ENCODE data around the gene ATP11A. TPM values are rescaled to one million over a fixed set of nuclear protein-coding genes. Genes with fewer than 3 reads are reported as not detected.
"Not testable (repeated sequence)": the region's sequence is repeated elsewhere in the genome, so short reads cannot be mapped to it uniquely, and the experiment has no call there.

Gene ATP11A
- total RNA-seq, 1 donor from 2014 or later: 11.5 TPM

GRCh38 chr13:112859128-112859816 lies 169.4 kb downstream of the ATP11A start:
- Histone ChIP-seq H3K27ac (ENCODE audit: low read depth, low read length) (no peak overlapping the region), H3K9ac (ENCODE audit: low read depth in 1 of 3, low read length in 3 of 3) (no peak overlapping the region), H3K4me1 (ENCODE audit: control insufficient read depth in 3 of 3, insufficient read depth in 3 of 3, low read length in 3 of 3) (peaks cover 0 to 4% (median 0%) of the 10 kb centered on the region in 3 donors), H3K27me3 (ENCODE audit: control insufficient read depth in 3 of 3, insufficient read depth in 3 of 3, low read length in 3 of 3) (no peaks in the 10 kb centered on the region), H3K4me3 (ENCODE audit: low read length in 3 of 3) (no peak overlapping the region), H3K9me3 (ENCODE audit: control insufficient read depth in 3 of 3, low read length in 3 of 3) (no peaks in the 10 kb centered on the region), H3K36me3 (ENCODE audit: control insufficient read depth in 3 of 3, insufficient read depth in 3 of 3, low read length in 3 of 3) (peaks cover 42 to 57% (median 54%) of the 10 kb centered on the region in 3 donors)

- peaks cover 0 to 4% (median 0%) of the 10 kb centered on the region in 3 donors for H3K4me1 ChIP-seq (ENCODE audit: control insufficient read depth in 3 of 3, insufficient read depth in 3 of 3, low read length in 3 of 3)
- no peaks in the 10 kb centered on the region for H3K27me3 ChIP-seq (ENCODE audit: control insufficient read depth in 3 of 3, insufficient read depth in 3 of 3, low read length in 3 of 3)
- H3K36me3 ChIP-seq (ENCODE audit: control insufficient read depth in 3 of 3, insufficient read depth in 3 of 3, low read length in 3 of 3): peaks cover 37 to 54% (median 51%) of the 10 kb centered on the region in 3 donors
- no peak overlapping the region for H3K27ac ChIP-seq (ENCODE audit: low read depth, low read length)
- no peak overlapping the region for H3K4me3 ChIP-seq (ENCODE audit: low read length in 3 of 3)
- no peaks in the 10 kb centered on the region for H3K9me3 ChIP-seq (ENCODE audit: control insufficient read depth in 3 of 3, low read length in 3 of 3)
- H3K9ac ChIP-seq (ENCODE audit: low read depth in 1 of 3, low read length in 3 of 3): no peak overlapping the region
Measured at GRCh38 chr13:112859817-112860190, 170.0 kb downstream of the ATP11A start.

- no peak overlapping the region for H3K27ac ChIP-seq (ENCODE audit: low read depth, low read length)
- H3K36me3 ChIP-seq (ENCODE audit: control insufficient read depth in 3 of 3, insufficient read depth in 3 of 3, low read length in 3 of 3): peaks cover 36 to 38% (median 37%) of the 10 kb centered on the region in 3 donors
- H3K9ac ChIP-seq (ENCODE audit: low read depth in 1 of 3, low read length in 3 of 3): no peak overlapping the region
- no peak overlapping the region for H3K4me3 ChIP-seq (ENCODE audit: low read length in 3 of 3)
- peaks cover 0 to 4% (median 0%) of the 10 kb centered on the region in 3 donors for H3K4me1 ChIP-seq (ENCODE audit: control insufficient read depth in 3 of 3, insufficient read depth in 3 of 3, low read length in 3 of 3)
- H3K9me3 ChIP-seq (ENCODE audit: control insufficient read depth in 3 of 3, low read length in 3 of 3): no peaks in the 10 kb centered on the region
- no peaks in the 10 kb centered on the region for H3K27me3 ChIP-seq (ENCODE audit: control insufficient read depth in 3 of 3, insufficient read depth in 3 of 3, low read length in 3 of 3)
Measured at GRCh38 chr13:112861876-112862615, 172.2 kb downstream of the ATP11A start.

DNA sequence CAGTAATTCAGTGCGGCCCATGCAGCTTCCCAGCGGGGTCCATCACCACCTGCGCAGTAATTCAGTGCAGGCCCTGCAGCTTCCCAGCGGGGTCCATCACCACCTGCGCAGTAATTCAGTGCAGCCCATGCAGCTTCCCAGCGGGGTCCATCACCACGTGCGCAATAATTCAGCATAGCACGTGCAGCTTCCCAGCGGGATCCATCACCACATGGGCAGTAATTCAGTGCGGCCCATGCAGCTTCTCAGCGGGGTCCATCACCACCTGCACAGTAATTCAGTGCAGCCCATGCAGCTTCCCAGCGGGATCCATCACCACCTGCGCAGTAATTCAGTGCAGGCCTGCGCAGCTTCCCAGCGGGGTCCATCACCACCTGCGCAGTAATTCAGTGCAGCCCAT lies 173.5 kb downstream of the ATP11A start:
- H3K4me1 ChIP-seq (ENCODE audit: control insufficient read depth in 3 of 3, insufficient read depth in 3 of 3, low read length in 3 of 3); H3K9ac ChIP-seq (ENCODE audit: low read depth in 1 of 3, low read length in 3 of 3); H3K27me3 ChIP-seq (ENCODE audit: control insufficient read depth in 3 of 3, insufficient read depth in 3 of 3, low read length in 3 of 3); H3K27ac ChIP-seq (ENCODE audit: low read depth, low read length); H3K4me3 ChIP-seq (ENCODE audit: low read length in 3 of 3); H3K9me3 ChIP-seq (ENCODE audit: control insufficient read depth in 3 of 3, low read length in 3 of 3): not testable (repeated sequence)
- peaks cover 32 to 42% (median 35%) of the 10 kb centered on the region in 3 donors for H3K36me3 ChIP-seq (ENCODE audit: control insufficient read depth in 3 of 3, insufficient read depth in 3 of 3, low read length in 3 of 3)

DNA sequence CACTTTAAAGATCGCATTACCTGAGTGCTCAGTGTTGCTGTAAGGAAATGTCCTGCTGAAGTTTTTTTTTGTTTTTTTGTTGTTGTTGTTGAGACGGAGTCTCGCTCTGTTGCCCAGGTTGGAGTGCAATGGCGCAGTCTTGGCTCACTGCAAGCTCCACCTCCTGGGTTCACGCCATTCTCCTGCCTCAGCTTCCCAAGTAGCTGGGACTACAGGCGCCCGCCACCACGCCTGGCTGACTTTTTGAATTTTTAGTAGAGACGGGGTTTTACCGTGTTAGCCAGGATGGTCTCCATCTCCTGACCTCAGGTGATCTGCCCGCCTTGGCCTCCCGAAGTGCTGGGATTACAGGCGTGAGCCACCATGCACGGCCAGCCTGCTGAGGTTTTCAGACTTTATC lies 175.6 kb downstream of the ATP11A start:
- not testable (repeated sequence) for H3K9ac ChIP-seq (ENCODE audit: low read depth in 1 of 3, low read length in 3 of 3); H3K4me1 ChIP-seq (ENCODE audit: control insufficient read depth in 3 of 3, insufficient read depth in 3 of 3, low read length in 3 of 3); H3K4me3 ChIP-seq (ENCODE audit: low read length in 3 of 3); H3K27ac ChIP-seq (ENCODE audit: low read depth, low read length); H3K27me3 ChIP-seq (ENCODE audit: control insufficient read depth in 3 of 3, insufficient read depth in 3 of 3, low read length in 3 of 3); H3K9me3 ChIP-seq (ENCODE audit: control insufficient read depth in 3 of 3, low read length in 3 of 3)
- H3K36me3 ChIP-seq (ENCODE audit: control insufficient read depth in 3 of 3, insufficient read depth in 3 of 3, low read length in 3 of 3): peaks cover 19 to 33% (median 30%) of the 10 kb centered on the region in 3 donors

DNA sequence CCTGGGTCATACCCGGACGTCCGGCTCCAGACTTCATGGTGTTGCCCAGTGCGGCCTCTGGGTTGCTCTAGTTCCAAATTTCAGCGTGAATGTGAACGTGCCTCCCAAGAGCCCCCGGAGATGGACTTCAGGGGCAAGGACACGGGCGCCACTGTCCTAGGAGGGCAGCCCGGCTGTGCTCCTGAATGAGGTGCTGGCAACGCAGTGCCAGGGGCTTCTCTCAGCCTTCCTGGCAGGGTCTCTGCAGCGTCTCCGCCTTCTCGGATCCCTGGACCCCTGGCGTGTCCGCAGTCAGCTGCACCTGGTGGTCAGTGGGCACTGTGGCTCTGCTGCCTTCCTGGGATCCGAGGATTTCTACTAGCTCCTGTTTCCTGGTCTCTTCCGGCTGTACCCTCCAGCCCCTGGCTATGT lies 177.5 kb downstream of the ATP11A start:
- Histone ChIP-seq H3K9ac (ENCODE audit: low read depth in 1 of 3, low read length in 3 of 3) (no peak overlapping the region), H3K27me3 (ENCODE audit: control insufficient read depth in 3 of 3, insufficient read depth in 3 of 3, low read length in 3 of 3) (no peaks in the 10 kb centered on the region), H3K4me3 (ENCODE audit: low read length in 3 of 3) (no peak overlapping the region), H3K36me3 (ENCODE audit: control insufficient read depth in 3 of 3, insufficient read depth in 3 of 3, low read length in 3 of 3) (peaks cover 5 to 21% (median 18%) of the 10 kb centered on the region in 3 donors), H3K9me3 (ENCODE audit: control insufficient read depth in 3 of 3, low read length in 3 of 3) (no peaks in the 10 kb centered on the region), H3K27ac (ENCODE audit: low read depth, low read length) (no peak overlapping the region), H3K4me1 (ENCODE audit: control insufficient read depth in 3 of 3, insufficient read depth in 3 of 3, low read length in 3 of 3) (no peaks in the 10 kb centered on the region)

- Histone ChIP-seq H3K27ac (ENCODE audit: low read depth, low read length) (no peak overlapping the region), H3K4me3 (ENCODE audit: low read length in 3 of 3) (no peak overlapping the region), H3K27me3 (ENCODE audit: control insufficient read depth in 3 of 3, insufficient read depth in 3 of 3, low read length in 3 of 3) (no peaks in the 10 kb centered on the region), H3K9me3 (ENCODE audit: control insufficient read depth in 3 of 3, low read length in 3 of 3) (no peaks in the 10 kb centered on the region), H3K4me1 (ENCODE audit: control insufficient read depth in 3 of 3, insufficient read depth in 3 of 3, low read length in 3 of 3) (no peaks in the 10 kb centered on the region), H3K9ac (ENCODE audit: low read depth in 1 of 3, low read length in 3 of 3) (no peak overlapping the region), H3K36me3 (ENCODE audit: control insufficient read depth in 3 of 3, insufficient read depth in 3 of 3, low read length in 3 of 3) (peaks cover 5 to 19% (median 18%) of the 10 kb centered on the region in 3 donors)
Measured at GRCh38 chr13:112868308-112868707, 178.5 kb downstream of the ATP11A start.

- Histone ChIP-seq H3K27me3 (ENCODE audit: control insufficient read depth in 3 of 3, insufficient read depth in 3 of 3, low read length in 3 of 3) (no peaks in the 10 kb centered on the region), H3K36me3 (ENCODE audit: control insufficient read depth in 3 of 3, insufficient read depth in 3 of 3, low read length in 3 of 3) (peaks cover 5 to 19% (median 18%) of the 10 kb centered on the region in 3 donors), H3K9ac (ENCODE audit: low read depth in 1 of 3, low read length in 3 of 3) (no peak overlapping the region), H3K9me3 (ENCODE audit: control insufficient read depth in 3 of 3, low read length in 3 of 3) (no peaks in the 10 kb centered on the region), H3K27ac (ENCODE audit: low read depth, low read length) (no peak overlapping the region), H3K4me3 (ENCODE audit: low read length in 3 of 3) (no peak overlapping the region), H3K4me1 (ENCODE audit: control insufficient read depth in 3 of 3, insufficient read depth in 3 of 3, low read length in 3 of 3) (peaks cover 2 to 3% (median 3%) of the 10 kb centered on the region in 3 donors)
Measured at GRCh38 chr13:112869202-112870050, 179.6 kb downstream of the ATP11A start.

GRCh38 chr13:112870051-112870331 lies 180.2 kb downstream of the ATP11A start:
- no peak overlapping the region for H3K9ac ChIP-seq (ENCODE audit: low read depth in 1 of 3, low read length in 3 of 3)
- H3K9me3 ChIP-seq (ENCODE audit: control insufficient read depth in 3 of 3, low read length in 3 of 3): no peaks in the 10 kb centered on the region
- H3K27ac ChIP-seq (ENCODE audit: low read depth, low read length): no peak overlapping the region
- H3K4me3 ChIP-seq (ENCODE audit: low read length in 3 of 3): no peak overlapping the region
- no peaks in the 10 kb centered on the region for H3K27me3 ChIP-seq (ENCODE audit: control insufficient read depth in 3 of 3, insufficient read depth in 3 of 3, low read length in 3 of 3)
- H3K4me1 ChIP-seq (ENCODE audit: control insufficient read depth in 3 of 3, insufficient read depth in 3 of 3, low read length in 3 of 3): peaks cover 2 to 3% (median 3%) of the 10 kb centered on the region in 3 donors
- H3K36me3 ChIP-seq (ENCODE audit: control insufficient read depth in 3 of 3, insufficient read depth in 3 of 3, low read length in 3 of 3): peaks cover 6 to 19% (median 18%) of the 10 kb centered on the region in 3 donors

All from skeletal muscle tissue (tissue), 4 donors.